ENCODE measurements around the gene SLC17A2.

GRCh38 chr6:25895771-25896170 is 34.7 kb downstream of the SLC17A2 start:
- TF ChIP-seq CTCF (conservative IDR thresholded peaks at IDR 0.05) (no peak), EZH2 (IDR thresholded peaks at IDR 0.05; ENCODE audit: low read depth) (no peak)

Measured in PC-9 (cell line).